GM18858 (cell line): ENCODE measurements around the gene DNAH8.
A peak's percentile ranks its signal among the peaks of the same experiment; 100 is the strongest.

Experiments
- ATAC-seq: cut with Tn5 transposase; IDR thresholded peaks from one replicate; pipeline ENCODE4 v1.9.1; 2021; ENCODE audit not compliant: unreplicated experiment

DNAH8 gene

GRCh38 chr6:38749473-38749872, 34.4 kb downstream of the DNAH8 start:
- no peak for ATAC-seq

DNA sequence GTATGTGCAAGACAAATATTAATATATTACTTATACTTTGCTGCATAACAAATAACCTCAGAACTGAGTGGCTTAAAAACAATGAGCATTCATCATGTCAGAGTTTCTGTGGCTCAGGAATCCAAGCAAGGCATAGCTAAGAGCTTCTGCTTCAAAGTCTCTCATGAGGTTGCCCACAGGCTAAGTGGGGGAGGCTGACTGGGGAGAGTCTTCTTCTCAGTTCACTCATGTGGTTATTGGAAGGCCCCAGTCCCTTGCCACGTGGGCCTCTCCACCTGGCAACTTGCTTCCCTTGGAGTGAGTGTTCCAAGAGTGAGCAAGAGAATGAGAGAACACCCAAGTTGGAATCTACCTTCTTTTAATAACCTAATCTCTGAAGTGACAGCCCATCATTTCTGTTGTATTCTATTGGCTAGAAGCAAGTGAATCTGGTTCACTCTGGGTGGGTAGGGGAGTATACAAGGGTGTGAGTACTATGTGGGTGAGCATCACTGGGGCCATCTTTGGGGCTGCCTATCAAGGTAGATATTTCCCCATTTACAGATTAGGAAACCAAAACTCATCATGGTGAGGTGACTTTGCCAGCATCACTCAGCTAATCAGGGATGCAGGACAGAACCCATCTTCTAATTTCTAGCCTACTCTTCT, 36.0 kb downstream of the DNAH8 start:
- ATAC-seq: no peak

GRCh38 chr6:38753707-38754106, 38.6 kb downstream of the DNAH8 start:
- ATAC-seq: no peak

DNA sequence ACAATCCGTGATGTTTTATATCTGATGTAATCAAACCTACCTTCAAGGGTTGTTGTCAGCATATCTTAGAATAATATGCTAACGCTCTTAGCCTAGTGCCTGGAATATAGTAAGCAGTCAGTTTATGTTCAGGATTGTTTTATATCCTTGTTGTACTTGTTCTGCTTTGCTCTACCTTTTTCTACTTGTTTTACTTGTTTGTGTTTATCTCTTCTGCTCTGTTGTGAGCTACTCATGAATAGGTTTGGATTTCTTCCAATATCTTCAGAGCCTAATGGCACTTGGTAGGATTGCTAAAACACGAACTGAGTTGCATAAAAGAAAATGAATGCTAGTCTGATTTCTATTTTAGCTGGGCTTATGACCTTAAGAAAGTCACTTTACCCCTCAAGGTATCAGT, 40.1 kb downstream of the DNAH8 start:
- no peak for ATAC-seq

GRCh38 chr6:38755874-38756273, 40.8 kb downstream of the DNAH8 start:
- ATAC-seq: no peak

- no peak for ATAC-seq
Observed at GRCh38 chr6:38760097-38760496, 45.0 kb downstream of the DNAH8 start.

DNA sequence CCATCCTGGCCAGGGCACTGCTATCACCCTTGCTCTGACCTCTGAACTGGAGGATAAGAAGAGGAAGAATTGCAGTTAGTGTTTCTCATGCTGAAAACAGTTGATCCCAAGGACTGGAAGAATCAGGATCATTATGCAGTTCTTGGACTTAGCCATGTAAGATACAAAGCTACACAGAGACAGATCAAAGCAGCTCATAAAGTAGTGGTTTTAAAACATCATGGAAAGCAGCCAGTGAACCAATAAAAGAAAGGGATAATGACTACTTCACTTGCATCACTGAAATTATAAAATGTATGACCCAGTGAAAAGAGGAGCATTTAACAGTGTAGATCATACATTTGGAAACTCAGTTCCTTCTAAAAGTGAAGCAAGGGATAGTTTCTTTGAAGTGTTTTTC, 47.7 kb downstream of the DNAH8 start:
- no peak for ATAC-seq

DNA sequence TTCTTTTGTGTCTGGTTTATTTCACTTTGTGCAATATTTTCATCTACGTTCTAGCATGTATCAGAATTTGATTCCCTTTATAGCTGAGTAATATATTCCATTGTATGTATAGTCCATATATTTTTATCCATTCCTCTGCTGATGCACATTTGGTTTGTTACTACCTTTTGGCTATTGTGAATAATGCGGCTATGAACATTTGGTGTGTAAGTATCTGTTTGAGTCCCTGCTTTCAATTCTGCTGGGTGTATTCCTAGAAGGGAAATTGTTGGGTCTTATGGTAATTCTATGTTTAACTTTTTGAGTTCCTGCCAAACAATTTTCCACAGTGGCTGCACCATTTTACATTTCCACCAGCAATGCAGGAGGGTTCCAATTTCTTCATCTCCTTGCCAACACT, 52.4 kb downstream of the DNAH8 start:
- no peak for ATAC-seq

GRCh38 chr6:38773338-38773737, 58.2 kb downstream of the DNAH8 start:
- no peak for ATAC-seq

GRCh38 chr6:38774929-38775707, 60.0 kb downstream of the DNAH8 start:
- ATAC-seq: peak; percentile 5

- ATAC-seq: peak; percentile 54
Observed at GRCh38 chr6:38775870-38776269, 60.8 kb downstream of the DNAH8 start.

GRCh38 chr6:38776515-38776914, 61.4 kb downstream of the DNAH8 start:
- no peak for ATAC-seq

GRCh38 chr6:38779310-38780062, 64.4 kb downstream of the DNAH8 start:
- no peak for ATAC-seq

GRCh38 chr6:38782616-38783015, 67.5 kb downstream of the DNAH8 start:
- ATAC-seq: no peak

DNA sequence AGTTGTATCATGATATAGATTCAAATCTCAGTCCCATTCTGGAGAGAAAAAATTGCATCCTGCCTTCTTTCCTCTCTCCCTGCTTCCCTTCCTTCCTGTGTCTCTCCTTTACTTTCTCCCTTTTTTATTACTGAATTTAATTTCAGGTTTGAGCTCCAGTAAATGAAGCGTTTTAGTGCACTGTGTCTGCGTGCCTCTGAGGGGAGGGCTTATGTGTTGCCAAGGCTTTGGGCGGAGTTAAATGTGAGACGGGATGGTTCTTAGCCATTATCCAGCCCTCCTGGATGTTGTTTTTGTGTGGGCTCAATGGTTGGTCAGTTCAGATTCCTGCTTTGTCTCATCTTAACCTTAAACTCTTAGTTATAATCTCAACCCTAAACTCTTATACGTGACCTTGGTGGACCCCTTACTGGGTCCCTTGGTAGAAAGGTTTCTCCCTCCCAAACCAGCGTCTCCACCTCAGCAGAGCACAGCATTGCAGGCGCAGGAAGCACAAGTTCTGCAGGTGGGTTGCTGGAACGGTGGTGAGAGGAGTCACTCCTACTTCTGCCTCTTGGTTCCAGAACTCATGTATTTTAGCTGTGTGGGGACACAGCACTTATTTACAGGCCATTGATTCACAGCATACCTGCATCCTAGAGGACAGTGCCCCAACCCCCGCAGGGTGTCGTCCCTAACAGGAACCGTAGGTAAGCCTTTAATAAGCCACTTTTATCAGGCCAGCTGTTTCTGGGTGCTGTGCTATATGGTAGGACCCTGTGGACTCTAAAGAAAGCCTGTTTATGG, 68.5 kb downstream of the DNAH8 start:
- no peak for ATAC-seq

DNA sequence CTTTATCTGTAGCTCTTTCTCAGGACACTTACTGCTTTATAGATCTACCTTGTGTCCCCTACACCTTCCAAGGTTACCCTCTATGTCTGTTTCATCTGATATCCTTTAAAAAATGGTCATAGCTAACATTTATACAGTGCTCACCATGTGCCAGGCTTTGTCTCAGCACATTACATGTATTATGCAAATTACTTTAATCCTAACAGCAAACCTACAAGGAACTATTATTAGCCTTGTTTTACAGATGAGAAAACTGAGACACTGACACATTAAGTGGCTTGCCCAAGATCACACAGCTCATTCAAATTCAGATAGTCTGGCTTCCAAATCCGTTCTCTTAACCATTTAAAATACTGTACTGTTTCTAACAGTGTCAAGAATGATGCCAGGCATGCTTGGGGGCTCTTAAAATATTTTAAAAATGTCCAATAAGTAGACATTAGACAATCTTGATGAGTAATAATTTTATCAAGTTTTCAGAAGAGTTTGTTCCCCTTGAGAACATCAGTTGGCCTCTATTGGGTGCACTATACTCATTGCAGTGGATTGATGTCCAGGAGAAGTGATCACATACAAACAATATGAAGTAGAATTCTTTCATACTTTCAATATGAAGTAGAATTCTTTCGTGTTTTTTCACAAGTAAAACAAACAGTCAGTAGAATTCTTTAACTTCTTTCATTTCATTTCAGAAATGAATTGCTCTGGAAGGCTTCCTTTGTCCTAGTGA, 69.6 kb downstream of the DNAH8 start:
- no peak for ATAC-seq

- ATAC-seq: no peak
Observed at GRCh38 chr6:38786486-38786885, 71.4 kb downstream of the DNAH8 start.

DNA sequence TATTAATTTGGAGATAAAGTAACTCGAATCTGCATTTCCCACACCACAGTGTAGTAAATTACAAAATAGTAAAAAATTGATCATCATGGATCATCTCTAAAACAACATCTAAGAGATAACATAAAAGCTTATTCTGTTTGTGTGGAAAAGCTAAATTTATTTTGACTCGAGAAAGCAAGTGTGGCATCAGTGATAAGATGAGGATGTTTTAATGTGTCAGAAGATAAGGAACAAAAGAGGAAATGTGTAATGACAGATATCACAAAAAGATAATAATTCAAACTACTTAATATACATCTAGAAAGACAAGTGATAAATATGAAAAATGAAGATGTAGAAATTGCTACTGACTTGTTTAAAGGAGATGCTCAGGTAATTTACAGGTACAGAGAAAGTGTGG, 74.1 kb downstream of the DNAH8 start:
- no peak for ATAC-seq

- ATAC-seq: no peak
Observed at GRCh38 chr6:38792356-38792755, 77.2 kb downstream of the DNAH8 start.

DNA sequence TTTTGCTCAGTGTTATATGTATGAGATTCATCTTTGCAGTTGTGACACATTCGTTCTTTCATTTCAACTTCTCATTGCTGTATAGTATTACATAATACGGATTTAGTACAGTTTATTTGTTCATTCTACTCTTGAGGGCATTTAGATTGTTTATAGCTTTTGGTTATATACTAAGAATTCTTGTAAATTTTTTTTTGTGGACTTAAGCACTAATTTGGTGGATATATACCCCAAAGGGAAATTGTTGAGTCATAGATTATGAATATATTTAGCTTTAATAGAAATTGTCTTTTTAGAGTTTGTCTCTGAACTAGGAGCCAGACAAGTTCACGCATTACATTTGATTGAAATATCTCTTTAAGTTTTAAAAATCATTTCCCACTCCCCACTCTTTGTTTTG, 79.6 kb downstream of the DNAH8 start:
- ATAC-seq: no peak

DNA sequence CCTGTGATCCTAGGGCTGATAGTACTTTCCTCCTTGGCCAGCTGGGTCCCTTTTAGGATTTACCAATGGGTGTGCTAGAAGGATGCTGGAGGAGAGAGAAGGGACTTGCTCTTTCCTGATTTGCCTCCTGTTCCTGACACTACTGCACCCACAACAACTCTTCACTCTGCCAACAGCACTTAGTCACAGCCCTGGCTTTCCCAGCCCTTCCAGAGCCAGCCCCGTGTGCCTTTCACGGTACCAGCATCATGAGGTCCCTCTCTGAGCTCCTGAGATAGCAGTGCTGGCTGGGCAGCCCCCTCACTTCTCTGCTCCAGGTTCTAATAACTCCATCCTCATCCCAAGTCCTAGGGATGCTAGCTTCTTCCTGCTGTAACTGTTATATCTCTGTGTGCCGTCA, 80.9 kb downstream of the DNAH8 start:
- ATAC-seq: no peak
